Activated T-helper 9 cell treated with anti-CD3 and anti-CD28 coated beads, Interleukin-2, amount 50 U/mL, for 16 hours (primary cell): ENCODE data around the gene LRRC26.

Experiments used
- DNase-seq: peaks from one replicate; pipeline ENCODE4 v3.0.0-alpha.2; 2020; ENCODE audit warnings: low read depth

The LRRC26 gene

GRCh38 chr9:137198902-137199283 is 29.0 kb upstream of the LRRC26 start:
- no peak for DNase-seq

DNA sequence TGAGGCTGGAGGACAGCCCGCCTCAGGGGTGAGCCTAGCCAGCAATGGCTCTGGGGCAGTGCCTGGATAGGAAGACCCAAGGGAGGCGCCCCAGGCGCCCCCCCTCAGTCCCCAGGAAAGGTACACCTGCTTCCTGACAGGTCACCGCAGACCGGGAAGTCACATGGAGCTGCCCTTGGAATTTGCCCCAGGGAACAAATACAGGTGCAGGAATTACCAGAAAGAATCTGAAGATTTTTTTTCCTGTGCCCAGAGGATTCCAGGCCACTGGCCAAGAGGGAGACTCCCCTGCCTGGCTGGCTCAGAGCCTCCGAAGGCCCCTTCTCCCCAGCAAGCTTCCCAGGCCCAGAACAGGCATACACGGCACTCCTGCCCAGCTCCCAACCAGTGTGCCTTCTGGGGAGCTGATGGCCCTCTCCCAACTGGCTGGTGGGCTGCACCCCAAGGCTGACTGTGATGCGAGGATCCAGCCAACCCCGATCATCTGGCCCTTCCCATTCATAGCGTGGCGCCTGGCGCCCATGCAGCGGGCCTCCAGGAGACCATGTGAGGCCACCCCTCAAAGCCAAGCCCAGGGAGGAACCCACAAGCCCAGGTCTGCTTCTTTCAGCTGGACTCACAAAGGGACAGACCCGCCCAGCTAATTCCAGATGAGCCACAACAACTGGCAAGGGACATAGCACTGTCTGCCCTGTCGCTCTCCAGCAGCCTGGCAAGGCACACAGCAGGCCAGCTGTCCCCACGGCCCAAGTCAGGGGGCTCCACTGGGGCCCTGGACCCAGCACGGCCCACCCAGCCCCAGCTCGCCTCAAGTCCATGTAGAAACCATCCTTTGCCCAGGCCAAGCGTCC is 28.4 kb upstream of the LRRC26 start:
- no peak for DNase-seq

DNA sequence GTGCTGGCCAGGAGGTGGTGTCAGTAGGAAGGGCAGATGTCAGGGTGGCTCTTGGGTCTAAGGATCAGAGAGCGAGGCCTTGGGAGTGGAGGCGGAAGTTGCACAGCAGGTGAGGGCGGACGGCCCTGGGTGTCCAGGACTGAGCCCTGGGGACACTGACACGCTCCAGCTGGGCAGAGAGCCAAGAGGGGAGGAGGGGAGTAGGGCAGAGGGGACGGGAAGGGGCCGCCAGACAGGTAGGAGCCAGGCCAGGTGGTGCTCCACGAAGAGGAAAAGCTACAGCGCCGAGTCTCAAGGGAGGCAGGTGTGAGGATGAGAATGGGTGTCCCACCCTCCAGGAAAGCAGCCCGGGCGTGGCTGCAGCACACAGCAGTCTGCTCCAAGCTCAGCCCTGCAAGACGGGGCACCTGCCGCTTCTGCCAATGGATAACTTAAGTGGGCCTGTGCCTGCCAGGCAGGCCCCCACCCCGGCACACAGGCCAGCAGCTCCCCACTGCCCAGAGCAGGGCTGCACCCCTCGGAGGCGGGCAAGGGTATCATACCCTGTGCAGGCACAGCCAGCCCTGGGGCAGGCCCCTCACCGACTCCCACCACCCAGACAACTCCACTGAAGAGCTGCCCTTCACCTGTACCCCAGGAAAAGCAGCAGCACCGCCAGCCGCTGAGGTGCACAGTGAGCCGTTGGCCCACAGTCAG is 25.8 kb upstream of the LRRC26 start:
- DNase-seq, result no peak

- no peak for DNase-seq
Observed at GRCh38 chr9:137194909-137195308, 25.1 kb upstream of the LRRC26 start.

- DNase-seq, result no peak
Observed at GRCh38 chr9:137194388-137194787, 24.5 kb upstream of the LRRC26 start.

DNA sequence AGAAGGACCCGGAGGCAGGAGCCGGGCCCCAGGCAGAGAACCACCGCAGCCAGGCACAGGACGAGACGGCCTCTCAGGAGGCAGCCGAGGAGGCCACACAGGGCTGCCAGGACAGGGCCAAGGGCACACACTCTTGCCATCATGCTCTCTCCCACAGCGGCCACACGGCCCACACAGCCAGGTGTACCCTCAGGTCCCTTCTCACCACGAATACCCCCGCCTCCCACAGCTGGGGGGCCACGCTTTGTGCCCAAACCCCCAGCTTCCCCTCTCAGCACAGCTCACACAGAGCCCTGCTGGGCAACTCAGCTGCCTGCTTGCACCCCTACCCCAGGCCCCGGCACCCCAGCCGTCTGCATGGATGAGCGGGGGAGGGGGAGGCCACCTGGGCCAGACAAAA is 23.9 kb upstream of the LRRC26 start:
- no peak for DNase-seq

DNA sequence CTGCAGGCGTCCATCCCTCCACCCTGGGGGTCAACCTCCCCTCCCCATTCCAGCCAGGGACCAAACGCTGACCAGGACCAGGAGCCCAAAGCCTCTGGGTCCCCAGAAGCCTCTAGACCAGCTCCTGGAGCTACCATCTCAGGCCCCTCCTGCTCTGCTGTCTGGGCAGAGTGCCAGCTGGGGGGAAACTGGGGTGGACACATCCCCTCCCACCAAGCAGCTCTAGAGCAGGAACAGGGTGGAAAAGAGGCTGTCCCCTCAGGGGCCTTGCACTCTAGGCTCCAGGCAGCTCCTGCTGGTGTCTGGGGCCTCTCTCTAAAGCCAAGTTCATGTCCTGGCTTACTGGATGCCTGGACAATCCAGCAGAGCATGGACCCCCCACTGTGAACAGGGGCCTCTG is 23.0 kb upstream of the LRRC26 start:
- no peak for DNase-seq

- DNase-seq, result no peak
Observed at GRCh38 chr9:137192448-137192780, 22.6 kb upstream of the LRRC26 start.

- no peak for DNase-seq
Observed at GRCh38 chr9:137191691-137192447, 22.0 kb upstream of the LRRC26 start.

GRCh38 chr9:137191245-137191644 is 21.4 kb upstream of the LRRC26 start:
- no peak for DNase-seq

- DNase-seq, result no peak
Observed at GRCh38 chr9:137190315-137190856, 20.5 kb upstream of the LRRC26 start.

DNA sequence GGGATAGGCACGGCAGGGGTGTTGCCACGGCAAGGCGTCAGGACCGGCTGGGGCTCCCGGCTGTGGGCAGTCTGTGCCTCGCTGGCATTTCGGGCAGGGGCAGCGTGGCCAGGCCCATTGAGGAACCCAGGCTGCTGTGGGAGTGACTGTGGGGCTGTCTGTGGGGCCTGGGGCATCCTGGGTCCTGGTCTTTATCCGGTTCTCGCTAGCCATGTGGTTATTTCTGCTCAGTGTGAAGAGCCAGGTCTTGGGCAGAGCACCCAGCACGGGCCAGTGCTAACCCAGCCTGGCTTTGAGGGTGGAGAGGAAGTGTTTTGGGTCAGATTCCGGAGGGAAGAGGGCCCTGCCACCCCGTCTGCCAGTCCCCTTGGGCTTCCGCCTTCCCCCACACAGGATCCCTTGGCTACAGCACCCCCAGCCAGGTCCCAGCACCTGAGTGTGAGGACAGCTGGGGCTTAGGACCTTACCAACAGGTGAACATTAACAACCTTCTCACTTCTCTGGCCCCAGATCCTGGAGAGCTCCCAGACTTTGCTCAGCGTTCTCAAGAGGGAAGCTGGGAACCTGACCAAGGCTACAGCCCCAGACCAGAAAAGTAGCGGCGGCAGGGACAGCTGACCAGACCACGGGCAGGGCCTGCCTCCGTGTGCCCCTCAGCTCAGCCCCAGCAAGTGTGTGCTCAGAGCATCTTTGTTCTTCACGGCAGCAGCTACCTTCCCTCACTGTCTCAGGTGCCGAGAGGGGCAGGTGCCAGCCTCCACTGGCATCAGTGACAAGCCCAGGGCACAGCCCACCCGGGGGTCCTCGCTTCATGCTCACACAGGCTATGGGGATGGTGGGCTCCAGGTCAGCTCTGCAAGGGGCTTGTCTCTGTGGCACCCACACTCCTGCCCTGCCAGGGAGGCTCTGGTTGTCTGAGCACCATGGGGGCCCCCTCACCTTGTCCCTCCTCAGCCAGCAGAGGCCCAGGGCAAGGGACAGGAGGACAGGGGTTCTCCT is 19.7 kb upstream of the LRRC26 start:
- no peak for DNase-seq

GRCh38 chr9:137188490-137189296 is 18.8 kb upstream of the LRRC26 start, which contains the start of the genes ANAPC2 and SSNA1:
TSS of gene ANAPC2 (minus strand) at chr9:137188560. CDS start at chr9:137188532, 28 bp downstream.
TSS of gene SSNA1 (plus strand) at chr9:137188676. CDS start at chr9:137188727, 51 bp downstream.
- DNase-seq, result peak; percentile 92

- no peak for DNase-seq
Observed at GRCh38 chr9:137188086-137188489, 18.2 kb upstream of the LRRC26 start.

GRCh38 chr9:137187386-137187785 is 17.5 kb upstream of the LRRC26 start:
- DNase-seq, result no peak

DNA sequence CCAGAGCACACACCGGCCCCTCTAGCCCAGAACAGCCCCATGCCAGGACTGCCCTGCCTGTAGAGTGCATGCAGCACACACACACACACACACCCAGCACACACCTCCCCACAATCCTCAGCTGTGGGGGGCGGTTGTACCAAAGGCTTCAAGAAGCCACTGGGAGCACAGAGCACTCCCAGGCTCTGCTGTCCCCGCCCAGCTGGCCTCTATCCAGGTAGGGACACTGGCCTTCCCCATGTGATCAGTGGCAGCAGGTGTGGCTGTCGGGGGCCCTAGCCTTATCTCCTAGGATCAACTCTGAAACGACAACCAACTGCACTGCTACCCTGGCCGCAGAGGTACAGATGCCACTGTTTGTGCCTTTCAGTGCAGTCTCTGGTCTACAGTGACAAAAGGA is 16.5 kb upstream of the LRRC26 start:
- no peak for DNase-seq

DNA sequence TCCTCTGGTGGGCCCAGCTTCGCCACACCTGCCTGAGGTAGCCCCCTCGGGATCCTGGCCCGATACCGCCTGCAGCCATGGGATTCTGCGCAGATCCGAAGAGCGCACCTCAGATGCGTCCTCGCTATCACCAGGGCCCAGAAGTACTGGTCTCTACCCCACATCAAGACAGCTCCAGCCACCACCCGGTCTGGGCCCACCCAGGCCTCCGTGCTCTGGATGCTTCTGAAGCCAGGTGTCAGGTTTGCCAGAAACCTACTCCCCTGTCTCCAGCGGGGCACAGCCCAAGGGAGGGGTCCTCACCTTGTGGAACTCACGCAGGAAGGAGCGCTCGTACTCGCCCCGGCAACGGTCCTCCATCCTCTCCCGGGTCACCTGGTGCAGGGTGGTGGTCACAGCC is 16.1 kb upstream of the LRRC26 start:
- DNase-seq, result no peak

DNA sequence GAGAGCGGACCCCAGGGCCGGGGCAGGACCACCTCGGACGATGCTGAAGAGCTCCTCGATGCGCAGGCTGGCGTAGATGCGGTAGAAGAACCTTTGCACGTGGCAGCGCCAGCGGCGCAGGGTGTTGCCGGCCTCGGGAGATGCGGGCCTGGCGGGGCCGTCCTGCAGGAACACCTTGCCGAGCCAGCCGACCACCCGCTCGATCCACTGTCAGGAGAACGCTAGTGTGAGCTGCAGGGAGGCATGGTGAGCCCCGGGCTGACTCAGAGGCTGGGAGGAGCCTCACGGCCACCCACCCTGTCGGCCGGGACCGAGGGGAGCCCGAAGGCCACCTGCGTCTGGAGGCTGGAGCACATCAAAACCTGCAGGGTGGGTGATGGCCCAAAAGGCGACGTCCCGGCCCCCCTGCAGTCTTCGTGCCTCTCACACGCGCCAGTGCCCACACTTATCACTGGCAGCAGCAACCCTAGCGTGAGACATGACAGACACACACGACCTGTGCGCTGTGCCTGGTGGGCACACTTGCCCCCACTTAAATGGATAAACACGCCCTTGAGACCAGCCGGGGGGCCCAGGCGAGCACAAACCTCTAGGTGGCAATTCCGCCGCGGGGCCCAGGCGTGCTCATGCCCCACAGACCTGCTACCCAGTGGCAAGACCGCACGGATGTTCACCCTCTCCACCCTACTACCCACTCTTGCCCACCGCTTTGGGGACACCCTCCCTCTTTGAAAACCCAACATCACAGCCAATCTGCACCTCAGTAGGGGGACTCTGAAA is 15.2 kb upstream of the LRRC26 start:
- no peak for DNase-seq

GRCh38 chr9:137183980-137184595 is 14.2 kb upstream of the LRRC26 start:
- DNase-seq, result no peak
